Measurements from ENCODE around the gene BROX.

- TF ChIP-seq, protein P1, sequence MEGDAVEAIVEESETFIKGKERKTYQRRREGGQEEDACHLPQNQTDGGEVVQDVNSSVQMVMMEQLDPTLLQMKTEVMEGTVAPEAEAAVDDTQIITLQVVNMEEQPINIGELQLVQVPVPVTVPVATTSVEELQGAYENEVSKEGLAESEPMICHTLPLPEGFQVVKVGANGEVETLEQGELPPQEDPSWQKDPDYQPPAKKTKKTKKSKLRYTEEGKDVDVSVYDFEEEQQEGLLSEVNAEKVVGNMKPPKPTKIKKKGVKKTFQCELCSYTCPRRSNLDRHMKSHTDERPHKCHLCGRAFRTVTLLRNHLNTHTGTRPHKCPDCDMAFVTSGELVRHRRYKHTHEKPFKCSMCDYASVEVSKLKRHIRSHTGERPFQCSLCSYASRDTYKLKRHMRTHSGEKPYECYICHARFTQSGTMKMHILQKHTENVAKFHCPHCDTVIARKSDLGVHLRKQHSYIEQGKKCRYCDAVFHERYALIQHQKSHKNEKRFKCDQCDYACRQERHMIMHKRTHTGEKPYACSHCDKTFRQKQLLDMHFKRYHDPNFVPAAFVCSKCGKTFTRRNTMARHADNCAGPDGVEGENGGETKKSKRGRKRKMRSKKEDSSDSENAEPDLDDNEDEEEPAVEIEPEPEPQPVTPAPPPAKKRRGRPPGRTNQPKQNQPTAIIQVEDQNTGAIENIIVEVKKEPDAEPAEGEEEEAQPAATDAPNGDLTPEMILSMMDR (IDR thresholded peaks at IDR 0.05), result no peak
- no peak for TF ChIP-seq POLR2A (IDR thresholded peaks at IDR 0.05)
Observed at GRCh38 chr1:222751255-222751654, 38.9 kb downstream of the BROX start.

All from testis (tissue), 2 donors.